ENCODE measurements around the gene TMEM183A. TPM values are rescaled to one million over a fixed set of nuclear protein-coding genes. Genes with fewer than 3 reads are reported as not detected.

Gene TMEM183A
- 106 and 110 TPM in 2 replicates for total RNA-seq

GRCh38 chr1:203006948-203007871 lies at the start of gene TMEM183A:
Gene TMEM183A (plus strand): TSS chr1:203007374. CDS start chr1:203007466, 92 bp downstream.

GRCh38 chr1:202957733-202958543 lies 49.2 kb upstream of the TMEM183A start, which contains the start of gene ADIPOR1:
Gene ADIPOR1 (minus strand): TSS chr1:202958312. CDS start chr1:202951070, 7,242 bp downstream.

GRCh38 chr1:203026031-203026665 lies 19.0 kb downstream of the TMEM183A start, which contains the start of gene PPFIA4:
Gene PPFIA4 (plus strand): TSS chr1:203026491. CDS start chr1:203039009, 12,518 bp downstream.

Other genes with a start within 250 kb of the TMEM183A start
- gene KDM5B, start 199.0 kb upstream of the TMEM183A start, total RNA-seq = 91.0 and 101 TPM in 2 replicates
- gene PCAT6, start 196.4 kb upstream of the TMEM183A start, total RNA-seq = 0.86 TPM in 1 of 2 replicates, not detected in the other
- 4.2 and 9.0 TPM in 2 replicates for gene RABIF, start 118.2 kb upstream of the TMEM183A start, total RNA-seq
- gene KLHL12, start 80.1 kb upstream of the TMEM183A start, total RNA-seq = 25.6 and 26.6 TPM in 2 replicates
- 139 and 140 TPM in 2 replicates for gene ADIPOR1, start 49.1 kb upstream of the TMEM183A start, total RNA-seq
- gene CYB5R1, start 40.1 kb upstream of the TMEM183A start, total RNA-seq = 39.5 and 40.7 TPM in 2 replicates
- 0.14 and 0.66 TPM in 2 replicates for gene PPFIA4, start 19.1 kb downstream of the TMEM183A start, total RNA-seq
- gene MYOG, start 78.6 kb downstream of the TMEM183A start, total RNA-seq = not detected in 2 replicates
- 5.0 and 35.5 TPM in 2 replicates for gene ADORA1, start 120.4 kb downstream of the TMEM183A start, total RNA-seq
- 0.88 and 1.4 TPM in 2 replicates for gene MYBPH, start 168.5 kb downstream of the TMEM183A start, total RNA-seq
- gene CHI3L1, start 179.3 kb downstream of the TMEM183A start, total RNA-seq = 44.8 and 896 TPM in 2 replicates
- not detected in 2 replicates for gene CHIT1, start 222.3 kb downstream of the TMEM183A start, total RNA-seq

Data from placental pericyte (primary cell).